Hepatocyte (in vitro differentiated cells): ENCODE results near the gene ACACA.

Experiments
- CTCF ChIP-seq: fragments of 200-600 bp; sonication (generic); IDR thresholded peaks from 2 replicates; pipeline ENCODE4 v1.5.1; 2016; ENCODE audit warnings: antibody characterized with exemption, mild to moderate bottlenecking; ENCODE audit not compliant: poor library complexity
- EZH2 ChIP-seq: fragments of 200-600 bp; sonication (generic); IDR thresholded peaks from 2 replicates; pipeline ENCODE4 v1.6.1; 2016; ENCODE audit warnings: antibody characterized with exemption, mild to moderate bottlenecking, borderline replicate concordance

DNA sequence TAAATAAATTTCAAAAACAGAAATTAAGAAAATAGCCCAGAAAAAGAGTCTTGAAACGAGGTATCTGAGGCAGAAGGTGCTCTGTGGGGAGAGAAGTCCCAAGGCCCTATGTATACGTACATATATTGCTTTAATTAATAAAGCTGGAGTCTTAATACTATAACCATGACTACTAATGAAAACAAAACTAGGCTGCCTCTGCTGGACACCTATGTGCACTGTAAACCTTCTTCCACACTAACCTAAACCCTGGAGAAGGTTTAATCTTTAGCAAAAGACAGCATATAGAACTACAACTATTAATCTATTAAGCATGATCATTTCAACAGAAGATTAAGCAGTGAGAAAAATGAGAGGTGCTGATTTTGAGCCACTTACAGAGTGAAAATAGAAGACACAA is 184.8 kb downstream of the ACACA start:
- TF ChIP-seq CTCF (no peak), EZH2 (no peak)
